OCI-LY7 (cell line): ENCODE results near the gene RSAD1.

Source experiments
- EZH2phosphoT487 ChIP-seq: fragments of 200-600 bp; sonication (generic); IDR thresholded peaks from 2 replicates; pipeline ENCODE4 v1.6.1; 2018; ENCODE audit warnings: low read depth, borderline replicate concordance, mild to moderate bottlenecking, mixed run types, antibody characterized with exemption, low read length, moderate library complexity, mixed read lengths
- TF ChIP-seq, protein P1 (sequence below): fragments of 200-600 bp; sonication (generic); conservative IDR thresholded peaks from 2 replicates; pipeline ENCODE4 v1.5.1; 2014; ENCODE audit warnings: mild to moderate bottlenecking, antibody characterized with exemption, low read length, moderate library complexity, mixed read lengths

DNA sequence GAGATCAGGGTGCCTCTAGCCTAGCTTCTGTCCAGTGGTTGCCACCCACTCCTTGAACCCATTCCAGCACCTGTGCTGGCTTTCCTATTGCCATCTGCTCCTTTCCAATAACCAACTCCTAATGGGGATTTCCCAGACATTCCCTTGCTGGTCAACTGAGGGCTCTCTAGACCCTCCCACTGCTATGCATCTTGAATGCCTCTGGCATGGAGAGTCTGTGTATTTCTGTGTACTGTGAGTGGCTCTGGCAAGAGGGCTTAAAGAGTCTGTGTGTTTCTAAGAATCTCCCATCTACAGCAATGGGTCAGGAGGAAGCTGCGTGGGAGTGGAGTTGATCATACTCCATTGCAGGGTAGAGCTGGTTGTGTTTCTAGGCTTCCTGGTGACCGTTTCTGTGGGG lies 42.9 kb downstream of the RSAD1 start:
- no peak for TF ChIP-seq EZH2phosphoT487
- TF ChIP-seq, protein P1, sequence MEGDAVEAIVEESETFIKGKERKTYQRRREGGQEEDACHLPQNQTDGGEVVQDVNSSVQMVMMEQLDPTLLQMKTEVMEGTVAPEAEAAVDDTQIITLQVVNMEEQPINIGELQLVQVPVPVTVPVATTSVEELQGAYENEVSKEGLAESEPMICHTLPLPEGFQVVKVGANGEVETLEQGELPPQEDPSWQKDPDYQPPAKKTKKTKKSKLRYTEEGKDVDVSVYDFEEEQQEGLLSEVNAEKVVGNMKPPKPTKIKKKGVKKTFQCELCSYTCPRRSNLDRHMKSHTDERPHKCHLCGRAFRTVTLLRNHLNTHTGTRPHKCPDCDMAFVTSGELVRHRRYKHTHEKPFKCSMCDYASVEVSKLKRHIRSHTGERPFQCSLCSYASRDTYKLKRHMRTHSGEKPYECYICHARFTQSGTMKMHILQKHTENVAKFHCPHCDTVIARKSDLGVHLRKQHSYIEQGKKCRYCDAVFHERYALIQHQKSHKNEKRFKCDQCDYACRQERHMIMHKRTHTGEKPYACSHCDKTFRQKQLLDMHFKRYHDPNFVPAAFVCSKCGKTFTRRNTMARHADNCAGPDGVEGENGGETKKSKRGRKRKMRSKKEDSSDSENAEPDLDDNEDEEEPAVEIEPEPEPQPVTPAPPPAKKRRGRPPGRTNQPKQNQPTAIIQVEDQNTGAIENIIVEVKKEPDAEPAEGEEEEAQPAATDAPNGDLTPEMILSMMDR = no peak
